Vagina (tissue), 2 donors: Measurements from ENCODE around the gene ANKRD11. TPM values are rescaled to one million over a fixed set of nuclear protein-coding genes. Genes with fewer than 3 reads are reported as not detected.

ENCODE experiments used
- DNase-seq, 2 donors: peaks; one replicate each; pipeline ENCODE4 v3.0.0-alpha.2; 2017; ENCODE audit errors: extremely low spot score in 2 of 2
- H3K27ac ChIP-seq: fragments of 200-600 bp; sonication (generic); one replicate; pipeline ENCODE4 v1.5.1; 2019
- H3K27me3 ChIP-seq: fragments of 200-600 bp; sonication (generic); one replicate; pipeline ENCODE4 v1.5.1; 2019
- H3K36me3 ChIP-seq, 2 donors: fragments of 200-600 bp; sonication (generic); one replicate each; pipeline ENCODE4 v1.5.1; 2017 to 2019
- H3K4me1 ChIP-seq: fragments of 200-600 bp; sonication (generic); one replicate; pipeline ENCODE4 v1.5.1; 2019
- H3K4me3 ChIP-seq, 2 donors: fragments of 200-600 bp; sonication (generic); 1 replicate in 1 of 2; 2 replicates in 1 of 2; pipeline ENCODE4 v1.5.1; 2016 to 2019
- H3K9me3 ChIP-seq: fragments of 200-600 bp; sonication (generic); one replicate; pipeline ENCODE4 v1.5.1; 2019
- CTCF ChIP-seq, 3 experiments: fragments of 450-650 bp in 2 of 3; fragments of 200-600 bp in 1 of 3; sonication (generic) in 1 of 3; IDR thresholded peaks; one replicate each; pipeline ENCODE4 v1.5.1; 2017 to 2019; ENCODE audit warnings: antibody characterized with exemption in 3 of 3, mild to moderate bottlenecking in 2 of 3, moderate library complexity in 2 of 3
- POLR2A ChIP-seq, 2 donors: fragments of 450-650 bp; IDR thresholded peaks; one replicate each; pipeline ENCODE4 v1.6.1; 2017; ENCODE audit warnings: antibody characterized with exemption in 2 of 2, mild to moderate bottlenecking in 2 of 2, moderate library complexity in 2 of 2
- POLR2AphosphoS5 ChIP-seq, 2 donors: sonication (generic); formaldehyde crosslinking; IDR thresholded peaks; one replicate each; pipeline ENCODE4 v1.9.0; 2017; ENCODE audit warnings: antibody characterized with exemption in 2 of 2, mild to moderate bottlenecking in 2 of 2, low read depth in 1 of 2; ENCODE audit not compliant: insufficient read depth in 1 of 2
- intact Hi-C: fragments of 100-400 bp; cut with DNase I; formaldehyde crosslinking; loops from one replicate; pipeline ENCODE4 v1.15.1; 2023
- total RNA-seq: library from RNA; depleted of rRNA; stranded (reverse); fragments of >200 nt; gene quantifications from one replicate; pipeline ENCODE4 v1.2.3, GENCODE V29; 2016

Gene ANKRD11
- total RNA-seq, 1 donor from 2014 or later: 135 TPM

GRCh38 chr16:89275284-89275584 is 215.1 kb downstream of the ANKRD11 start:
- TF ChIP-seq CTCF (IDR thresholded peaks at IDR 0.05) (no peak), POLR2A (IDR thresholded peaks at IDR 0.05) (no peak), POLR2AphosphoS5 (IDR thresholded peaks at IDR 0.05; ENCODE audit: insufficient read depth in 1 of 2, low read depth in 1 of 2) (no peak)
- Histone ChIP-seq H3K4me1 (no peaks in the 10 kb centered on the region), H3K9me3 (no peaks in the 10 kb centered on the region), H3K27me3 (no peaks in the 10 kb centered on the region), H3K27ac (no peak overlapping the region), H3K4me3 (no peak overlapping the region), H3K36me3 (peaks cover 2 to 46% of the 10 kb centered on the region in 2 donors)
- intact Hi-C loops: no loop called here
- no peak for DNase-seq

- Histone ChIP-seq H3K27ac (no peak overlapping the region), H3K4me1 (no peaks in the 10 kb centered on the region), H3K4me3 (no peak overlapping the region), H3K27me3 (no peaks in the 10 kb centered on the region), H3K36me3 (peaks cover 4 to 46% of the 10 kb centered on the region in 2 donors), H3K9me3 (no peaks in the 10 kb centered on the region)
- intact Hi-C loops: no loop called here
- DNase-seq: no peak
- TF ChIP-seq POLR2AphosphoS5 (IDR thresholded peaks at IDR 0.05; ENCODE audit: insufficient read depth in 1 of 2, low read depth in 1 of 2): no peak
- TF ChIP-seq POLR2A (IDR thresholded peaks at IDR 0.05): no peak
These were observed 215.6 kb downstream of the ANKRD11 start for GRCh38 chr16:89274561-89275283.

- Histone ChIP-seq H3K4me3 (no peak overlapping the region), H3K9me3 (no peaks in the 10 kb centered on the region), H3K27ac (no peak overlapping the region), H3K27me3 (no peaks in the 10 kb centered on the region), H3K4me1 (no peaks in the 10 kb centered on the region), H3K36me3 (peaks cover 4 to 52% of the 10 kb centered on the region in 2 donors)
- DNase-seq: no peak
- intact Hi-C loops: no loop called here
- TF ChIP-seq POLR2A (IDR thresholded peaks at IDR 0.05) (no peak), POLR2AphosphoS5 (IDR thresholded peaks at IDR 0.05; ENCODE audit: insufficient read depth in 1 of 2, low read depth in 1 of 2) (no peak), CTCF (IDR thresholded peaks at IDR 0.05) (no peak)
These were observed 216.5 kb downstream of the ANKRD11 start for GRCh38 chr16:89273741-89274472.

GRCh38 chr16:89272631-89273030 is 217.7 kb downstream of the ANKRD11 start:
- H3K27ac ChIP-seq: no peak overlapping the region
- H3K4me1 ChIP-seq: no peaks in the 10 kb centered on the region
- TF ChIP-seq POLR2A (IDR thresholded peaks at IDR 0.05) (no peak), POLR2AphosphoS5 (IDR thresholded peaks at IDR 0.05; ENCODE audit: insufficient read depth in 1 of 2, low read depth in 1 of 2) (no peak), CTCF (IDR thresholded peaks at IDR 0.05) (no peak)
- no peak for DNase-seq
- intact Hi-C loops: no loop called here
- no peaks in the 10 kb centered on the region for H3K27me3 ChIP-seq
- H3K9me3 ChIP-seq: no peaks in the 10 kb centered on the region
- no peak overlapping the region for H3K4me3 ChIP-seq
- H3K36me3 ChIP-seq: peaks cover 4 to 56% of the 10 kb centered on the region in 2 donors

GRCh38 chr16:89270666-89271345 is 219.6 kb downstream of the ANKRD11 start:
- no peak overlapping the region for H3K27ac ChIP-seq
- no peaks in the 10 kb centered on the region for H3K4me1 ChIP-seq
- intact Hi-C loops: no loop called here
- no peak for DNase-seq
- peaks cover 4 to 69% of the 10 kb centered on the region in 2 donors for H3K36me3 ChIP-seq
- no peaks in the 10 kb centered on the region for H3K9me3 ChIP-seq
- TF ChIP-seq CTCF (IDR thresholded peaks at IDR 0.05): no peak
- no peak for TF ChIP-seq POLR2A (IDR thresholded peaks at IDR 0.05)
- TF ChIP-seq POLR2AphosphoS5 (IDR thresholded peaks at IDR 0.05; ENCODE audit: insufficient read depth in 1 of 2, low read depth in 1 of 2): no peak
- no peaks in the 10 kb centered on the region for H3K27me3 ChIP-seq
- no peak overlapping the region for H3K4me3 ChIP-seq
